Measurements from ENCODE around the gene CACNG5.

CACNG5 gene

GRCh38 chr17:66836063-66837005, 1.4 kb downstream of the CACNG5 start:
- no CpG with 5 or more reads among the region's 11 CpGs for WGBS (ENCODE audit: insufficient coverage, insufficient read length)
- Histone ChIP-seq H3K4me1 (ENCODE audit: control insufficient read depth, insufficient read depth, low read length) (no peaks in the 10 kb centered on the region; the same call in 1 of the 2 replicates), H3K9me3 (ENCODE audit: control insufficient read depth, insufficient read depth, low read length) (no peaks in the 10 kb centered on the region), H3K27me3 (ENCODE audit: control insufficient read depth, insufficient read depth, low read length) (no peaks in the 10 kb centered on the region; the same call in 1 of the 2 replicates), H3K4me3 (ENCODE audit: low read length) (no peak overlapping the region), H3K27ac (ENCODE audit: low read length) (no peak overlapping the region), H3K36me3 (ENCODE audit: control insufficient read depth, insufficient read depth, low read length) (no peaks in the 10 kb centered on the region)
- DNase-seq (ENCODE audit: low read depth, low spot score) = no peak

GRCh38 chr17:66837226-66837625, 2.3 kb downstream of the CACNG5 start:
- Histone ChIP-seq H3K27me3 (ENCODE audit: control insufficient read depth, insufficient read depth, low read length) (no peaks in the 10 kb centered on the region; the same call in 1 of the 2 replicates), H3K9me3 (ENCODE audit: control insufficient read depth, insufficient read depth, low read length) (no peaks in the 10 kb centered on the region), H3K36me3 (ENCODE audit: control insufficient read depth, insufficient read depth, low read length) (no peaks in the 10 kb centered on the region), H3K4me3 (ENCODE audit: low read length) (no peak overlapping the region), H3K4me1 (ENCODE audit: control insufficient read depth, insufficient read depth, low read length) (no peaks in the 10 kb centered on the region; the same call in 1 of the 2 replicates), H3K27ac (ENCODE audit: low read length) (no peak overlapping the region)
- DNase-seq (ENCODE audit: low read depth, low spot score) = no peak
- WGBS (ENCODE audit: insufficient coverage, insufficient read length) = no CpG with 5 or more reads among the region's 1 CpG

GRCh38 chr17:66837885-66838665, 3.2 kb downstream of the CACNG5 start:
- no peaks in the 10 kb centered on the region; the same call in 1 of the 2 replicates for H3K4me1 ChIP-seq (ENCODE audit: control insufficient read depth, insufficient read depth, low read length)
- H3K4me3 ChIP-seq (ENCODE audit: low read length) = no peak overlapping the region
- WGBS (ENCODE audit: insufficient coverage, insufficient read length) = no CpG with 5 or more reads among the region's 11 CpGs
- no peak for DNase-seq (ENCODE audit: low read depth, low spot score)
- no peaks in the 10 kb centered on the region for H3K9me3 ChIP-seq (ENCODE audit: control insufficient read depth, insufficient read depth, low read length)
- H3K27me3 ChIP-seq (ENCODE audit: control insufficient read depth, insufficient read depth, low read length) = no peaks in the 10 kb centered on the region; the same call in 1 of the 2 replicates
- no peaks in the 10 kb centered on the region for H3K36me3 ChIP-seq (ENCODE audit: control insufficient read depth, insufficient read depth, low read length)
- no peak overlapping the region for H3K27ac ChIP-seq (ENCODE audit: low read length)

DNA sequence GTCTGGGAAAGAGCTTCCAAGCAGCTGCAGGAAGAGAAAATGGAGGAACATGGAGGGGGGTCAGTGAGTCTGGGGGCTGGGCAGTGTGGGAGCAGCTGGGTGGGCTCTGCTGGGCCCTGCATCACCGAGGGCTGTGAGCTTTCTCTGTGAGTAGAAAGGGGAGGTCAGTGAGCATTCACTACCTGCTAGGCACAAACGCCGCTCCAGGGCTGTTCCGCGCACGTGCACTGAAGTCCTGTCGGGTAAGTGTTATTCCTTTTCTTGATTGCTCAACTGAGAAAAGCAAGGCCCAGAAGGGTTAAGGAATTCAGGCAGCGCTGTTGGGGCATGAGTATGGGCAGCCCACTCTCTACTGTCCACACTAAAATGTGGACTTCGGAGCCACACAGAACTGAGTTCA, 4.7 kb downstream of the CACNG5 start:
- no peak for DNase-seq (ENCODE audit: low read depth, low spot score)
- WGBS (ENCODE audit: insufficient coverage, insufficient read length) = no CpG with 5 or more reads among the region's 9 CpGs
- Histone ChIP-seq H3K27me3 (ENCODE audit: control insufficient read depth, insufficient read depth, low read length) (no peaks in the 10 kb centered on the region; the same call in 1 of the 2 replicates), H3K36me3 (ENCODE audit: control insufficient read depth, insufficient read depth, low read length) (no peaks in the 10 kb centered on the region), H3K4me3 (ENCODE audit: low read length) (no peak overlapping the region), H3K27ac (ENCODE audit: low read length) (no peak overlapping the region), H3K4me1 (ENCODE audit: control insufficient read depth, insufficient read depth, low read length) (no peaks in the 10 kb centered on the region; the same call in 1 of the 2 replicates), H3K9me3 (ENCODE audit: control insufficient read depth, insufficient read depth, low read length) (no peaks in the 10 kb centered on the region)

DNA sequence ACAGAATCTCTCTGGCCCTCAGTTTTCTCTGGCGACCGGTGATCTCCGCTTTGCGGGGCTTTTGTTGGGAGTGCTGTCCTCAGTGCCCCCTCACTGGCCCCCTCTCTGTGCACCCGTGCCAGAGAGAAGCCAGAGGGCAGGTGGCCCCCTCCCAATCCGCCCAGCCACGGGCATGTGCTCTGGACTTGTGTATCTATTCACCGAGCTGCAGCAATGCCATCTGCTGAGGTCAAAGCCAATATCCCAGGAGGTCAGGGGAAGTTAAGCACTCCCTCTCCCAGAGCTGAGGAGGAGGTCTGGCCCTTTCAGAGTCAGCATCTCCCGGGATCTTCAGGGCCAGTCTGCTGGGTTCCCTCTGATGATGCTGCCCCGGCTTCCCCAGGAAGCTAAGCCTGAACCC, 5.1 kb downstream of the CACNG5 start:
- H3K36me3 ChIP-seq (ENCODE audit: control insufficient read depth, insufficient read depth, low read length) = no peaks in the 10 kb centered on the region
- H3K27ac ChIP-seq (ENCODE audit: low read length) = no peak overlapping the region
- H3K4me1 ChIP-seq (ENCODE audit: control insufficient read depth, insufficient read depth, low read length) = no peaks in the 10 kb centered on the region; the same call in 1 of the 2 replicates
- no peak overlapping the region for H3K4me3 ChIP-seq (ENCODE audit: low read length)
- no peak for DNase-seq (ENCODE audit: low read depth, low spot score)
- H3K9me3 ChIP-seq (ENCODE audit: control insufficient read depth, insufficient read depth, low read length) = no peaks in the 10 kb centered on the region
- WGBS (ENCODE audit: insufficient coverage, insufficient read length) = no CpG with 5 or more reads among the region's 10 CpGs
- H3K27me3 ChIP-seq (ENCODE audit: control insufficient read depth, insufficient read depth, low read length) = no peaks in the 10 kb centered on the region; the same call in 1 of the 2 replicates

DNA sequence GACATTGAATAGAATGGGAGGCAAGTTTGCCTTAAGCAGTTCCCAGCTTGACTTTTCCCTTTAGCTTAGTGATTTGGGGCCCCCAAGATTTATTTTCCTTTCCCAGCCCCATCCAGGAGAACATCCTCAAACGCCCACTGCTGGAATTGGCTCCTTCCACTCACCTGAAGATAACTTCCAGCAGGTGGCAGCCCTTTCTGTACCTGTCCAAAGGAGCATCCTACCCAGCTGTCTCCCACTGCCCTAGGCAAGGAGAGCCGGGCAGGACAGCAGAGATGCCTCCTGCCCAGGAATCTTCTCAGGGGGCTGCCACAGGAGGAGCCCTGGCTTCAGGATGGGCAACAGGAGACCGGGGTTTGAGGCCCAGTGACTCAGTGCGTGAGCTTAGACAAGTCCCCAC, 6.4 kb downstream of the CACNG5 start:
- H3K4me1 ChIP-seq (ENCODE audit: control insufficient read depth, insufficient read depth, low read length) = no peaks in the 10 kb centered on the region
- H3K9me3 ChIP-seq (ENCODE audit: control insufficient read depth, insufficient read depth, low read length) = no peaks in the 10 kb centered on the region
- no peak overlapping the region for H3K4me3 ChIP-seq (ENCODE audit: low read length)
- no CpG with 5 or more reads among the region's 4 CpGs for WGBS (ENCODE audit: insufficient coverage, insufficient read length)
- no peak for DNase-seq (ENCODE audit: low read depth, low spot score)
- H3K27me3 ChIP-seq (ENCODE audit: control insufficient read depth, insufficient read depth, low read length) = no peaks in the 10 kb centered on the region
- H3K36me3 ChIP-seq (ENCODE audit: control insufficient read depth, insufficient read depth, low read length) = no peaks in the 10 kb centered on the region
- no peak overlapping the region for H3K27ac ChIP-seq (ENCODE audit: low read length)

DNA sequence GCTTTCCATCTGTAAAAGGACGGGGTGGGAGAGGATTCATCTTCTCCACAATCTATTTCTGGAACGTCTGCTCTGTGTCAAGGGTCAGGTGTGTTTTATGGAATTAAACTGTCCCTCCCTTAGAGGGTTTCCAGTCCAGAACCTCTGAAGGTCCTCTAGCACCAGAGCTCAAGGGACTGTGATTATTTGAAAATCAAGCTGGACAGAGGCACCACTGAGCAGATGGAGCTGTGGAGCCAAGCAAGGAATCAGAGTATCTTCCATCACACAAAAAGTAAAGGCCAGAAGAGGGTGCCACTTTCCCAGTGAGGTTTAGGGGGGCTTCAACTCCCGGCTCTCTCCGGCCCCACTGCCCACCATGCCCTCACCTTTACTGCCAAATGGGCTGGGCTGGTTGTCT, 6.8 kb downstream of the CACNG5 start:
- Histone ChIP-seq H3K27ac (ENCODE audit: low read length) (no peak overlapping the region), H3K9me3 (ENCODE audit: control insufficient read depth, insufficient read depth, low read length) (no peaks in the 10 kb centered on the region), H3K4me1 (ENCODE audit: control insufficient read depth, insufficient read depth, low read length) (no peaks in the 10 kb centered on the region), H3K4me3 (ENCODE audit: low read length) (no peak overlapping the region), H3K27me3 (ENCODE audit: control insufficient read depth, insufficient read depth, low read length) (no peaks in the 10 kb centered on the region), H3K36me3 (ENCODE audit: control insufficient read depth, insufficient read depth, low read length) (no peaks in the 10 kb centered on the region)
- WGBS (ENCODE audit: insufficient coverage, insufficient read length) = no CpG with 5 or more reads among the region's 4 CpGs
- DNase-seq (ENCODE audit: low read depth, low spot score) = no peak

- Histone ChIP-seq H3K27me3 (ENCODE audit: control insufficient read depth, insufficient read depth, low read length) (no peaks in the 10 kb centered on the region), H3K4me1 (ENCODE audit: control insufficient read depth, insufficient read depth, low read length) (no peaks in the 10 kb centered on the region), H3K36me3 (ENCODE audit: control insufficient read depth, insufficient read depth, low read length) (no peaks in the 10 kb centered on the region), H3K4me3 (ENCODE audit: low read length) (no peak overlapping the region), H3K27ac (ENCODE audit: low read length) (no peak overlapping the region), H3K9me3 (ENCODE audit: control insufficient read depth, insufficient read depth, low read length) (no peaks in the 10 kb centered on the region)
- DNase-seq (ENCODE audit: low read depth, low spot score) = no peak
- no CpG with 5 or more reads among the region's 5 CpGs for WGBS (ENCODE audit: insufficient coverage, insufficient read length)
Observed at GRCh38 chr17:66842505-66842904, 7.6 kb downstream of the CACNG5 start.

DNA sequence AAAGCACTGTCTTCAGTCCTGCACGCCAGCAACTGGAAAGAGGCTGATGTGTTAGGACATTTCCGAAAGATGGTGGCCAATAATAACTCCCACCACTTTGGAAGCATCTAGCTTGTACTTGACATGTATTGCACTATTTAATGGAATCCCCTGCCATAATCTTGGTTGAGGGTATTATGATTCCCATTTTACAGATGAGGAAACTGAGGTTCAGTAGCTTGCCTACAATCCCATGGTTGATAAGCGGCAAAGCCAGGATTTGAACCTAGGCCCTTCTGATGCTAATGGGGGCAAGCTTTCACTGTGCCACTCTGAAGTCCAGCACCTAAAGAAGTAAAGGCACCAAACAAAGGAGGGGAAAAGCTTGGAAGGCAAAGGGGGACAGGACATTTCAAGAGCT, 8.0 kb downstream of the CACNG5 start:
- DNase-seq (ENCODE audit: low read depth, low spot score) = no peak
- no peak overlapping the region for H3K4me3 ChIP-seq (ENCODE audit: low read length)
- no peaks in the 10 kb centered on the region for H3K4me1 ChIP-seq (ENCODE audit: control insufficient read depth, insufficient read depth, low read length)
- H3K27ac ChIP-seq (ENCODE audit: low read length) = no peak overlapping the region
- H3K36me3 ChIP-seq (ENCODE audit: control insufficient read depth, insufficient read depth, low read length) = no peaks in the 10 kb centered on the region
- H3K9me3 ChIP-seq (ENCODE audit: control insufficient read depth, insufficient read depth, low read length) = no peaks in the 10 kb centered on the region
- WGBS (ENCODE audit: insufficient coverage, insufficient read length) = no CpG with 5 or more reads among the region's 3 CpGs
- no peaks in the 10 kb centered on the region for H3K27me3 ChIP-seq (ENCODE audit: control insufficient read depth, insufficient read depth, low read length)

- Histone ChIP-seq H3K27me3 (ENCODE audit: control insufficient read depth, insufficient read depth, low read length) (no peaks in the 10 kb centered on the region), H3K9me3 (ENCODE audit: control insufficient read depth, insufficient read depth, low read length) (no peaks in the 10 kb centered on the region), H3K36me3 (ENCODE audit: control insufficient read depth, insufficient read depth, low read length) (no peaks in the 10 kb centered on the region), H3K4me1 (ENCODE audit: control insufficient read depth, insufficient read depth, low read length) (no peaks in the 10 kb centered on the region), H3K4me3 (ENCODE audit: low read length) (no peak overlapping the region), H3K27ac (ENCODE audit: low read length) (no peak overlapping the region)
- DNase-seq (ENCODE audit: low read depth, low spot score) = no peak
- no CpG with 5 or more reads among the region's 4 CpGs for WGBS (ENCODE audit: insufficient coverage, insufficient read length)
Observed at GRCh38 chr17:66843627-66844026, 8.7 kb downstream of the CACNG5 start.
